GM21529 (cell line): ENCODE results near the gene FHAD1.

Experiments
- ATAC-seq: cut with Tn5 transposase; IDR thresholded peaks from one replicate; pipeline ENCODE4 v1.9.1; 2021; ENCODE audit not compliant: unreplicated experiment

The FHAD1 gene

GRCh38 chr1:15245593-15246360 is 1.2 kb upstream of the FHAD1 start:
- no peak for ATAC-seq

GRCh38 chr1:15248216-15248615 is 1.2 kb downstream of the FHAD1 start:
- no peak for ATAC-seq

GRCh38 chr1:15249081-15249480 is 2.1 kb downstream of the FHAD1 start:
- no peak for ATAC-seq

GRCh38 chr1:15251857-15252835 is 5.1 kb downstream of the FHAD1 start:
- no peak for ATAC-seq

GRCh38 chr1:15254559-15254958 is 7.5 kb downstream of the FHAD1 start:
- ATAC-seq, result no peak

GRCh38 chr1:15255582-15256149 is 8.6 kb downstream of the FHAD1 start:
- ATAC-seq, result no peak

GRCh38 chr1:15256584-15256983 is 9.6 kb downstream of the FHAD1 start:
- ATAC-seq, result no peak

- no peak for ATAC-seq
These were observed 10.3 kb downstream of the FHAD1 start for GRCh38 chr1:15257309-15257708.

- no peak for ATAC-seq
These were observed 12.0 kb downstream of the FHAD1 start for GRCh38 chr1:15258833-15259621.

- no peak for ATAC-seq
These were observed 12.6 kb downstream of the FHAD1 start for GRCh38 chr1:15259622-15260007.

GRCh38 chr1:15260418-15261154 is 13.6 kb downstream of the FHAD1 start:
- no peak for ATAC-seq

GRCh38 chr1:15261155-15262002 is 14.4 kb downstream of the FHAD1 start:
- ATAC-seq, result no peak

GRCh38 chr1:15262003-15262377 is 15.0 kb downstream of the FHAD1 start:
- no peak for ATAC-seq

GRCh38 chr1:15262706-15263105 is 15.7 kb downstream of the FHAD1 start:
- ATAC-seq, result no peak

- ATAC-seq, result no peak
These were observed 17.7 kb downstream of the FHAD1 start for GRCh38 chr1:15264769-15265168.

GRCh38 chr1:15271196-15271595 is 24.2 kb downstream of the FHAD1 start:
- ATAC-seq, result no peak

GRCh38 chr1:15272009-15272781 is 25.2 kb downstream of the FHAD1 start:
- no peak for ATAC-seq

GRCh38 chr1:15272782-15273127 is 25.7 kb downstream of the FHAD1 start:
- no peak for ATAC-seq

- ATAC-seq, result no peak
These were observed 26.3 kb downstream of the FHAD1 start for GRCh38 chr1:15273274-15273673.
